Type B pancreatic cell (in vitro differentiated cells): Measurements from ENCODE around the gene TCF12. TPM values are rescaled to one million over a fixed set of nuclear protein-coding genes. Genes with fewer than 3 reads are reported as not detected.
A peak's percentile ranks its signal among the peaks of the same experiment; 100 is the strongest.

Source experiments
- DNase-seq: peaks from one replicate; pipeline ENCODE4 v3.0.0; 2021; ENCODE audit warnings: mixed read lengths; ENCODE audit not compliant: unreplicated experiment; ENCODE audit errors: extremely low spot score
- H3K27ac Mint-ChIP-seq: 2 replicates; pipeline ENCODE4 v1.8.0; 2021; ENCODE audit warnings: mild to moderate bottlenecking, mixed read lengths
- H3K27me3 Mint-ChIP-seq: 2 replicates; pipeline ENCODE4 v1.8.0; 2021; ENCODE audit warnings: mixed read lengths
- H3K36me3 Mint-ChIP-seq: 2 replicates; pipeline ENCODE4 v1.8.0; 2021; ENCODE audit warnings: mixed read lengths
- H3K4me1 Mint-ChIP-seq: one replicate; pipeline ENCODE4 v1.8.0; 2021; ENCODE audit warnings: mixed read lengths; ENCODE audit not compliant: unreplicated experiment
- H3K4me3 Mint-ChIP-seq: 2 replicates; pipeline ENCODE4 v1.8.0; 2021; ENCODE audit warnings: mild to moderate bottlenecking, mixed read lengths
- H3K9me3 Mint-ChIP-seq: 2 replicates; pipeline ENCODE4 v1.8.0; 2021; ENCODE audit warnings: mixed read lengths
- CTCF ChIP-seq: fragments of 200-600 bp; sonication (generic); conservative IDR thresholded peaks from 2 replicates; pipeline ENCODE4 v1.5.0; 2021; ENCODE audit warnings: antibody characterized with exemption, mild to moderate bottlenecking
- total RNA-seq: library from RNA; stranded (reverse); gene quantifications from 2 replicates; pipeline ENCODE4 v1.2.1, GENCODE V29; 2021; ENCODE audit warnings: low replicate concordance

Gene TCF12
- total RNA-seq, 1 donor from 2014 or later: 153 TPM

- Mint-ChIP-seq H3K27me3 (no peaks in the 10 kb centered on the region), H3K9me3 (no peaks in the 10 kb centered on the region), H3K4me1 (peaks cover 23% of the 10 kb centered on the region), H3K36me3 (peaks cover 3% of the 10 kb centered on the region), H3K4me3 (no peak overlapping the region), H3K27ac (no peak overlapping the region)
- no peak for DNase-seq
- TF ChIP-seq CTCF: no peak
These were observed 384.3 kb downstream of the TCF12 start for GRCh38 chr15:57302640-57303257.

GRCh38 chr15:57305009-57305408, 386.6 kb downstream of the TCF12 start:
- TF ChIP-seq CTCF: no peak
- Mint-ChIP-seq H3K27me3 (no peaks in the 10 kb centered on the region), H3K4me3 (peak overlapping the region; percentile 49), H3K27ac (no peak overlapping the region), H3K36me3 (no peaks in the 10 kb centered on the region), H3K9me3 (no peaks in the 10 kb centered on the region), H3K4me1 (peaks cover 7% of the 10 kb centered on the region)
- no peak for DNase-seq

GRCh38 chr15:57306161-57306943, 387.9 kb downstream of the TCF12 start:
- Mint-ChIP-seq H3K36me3 (no peaks in the 10 kb centered on the region), H3K4me3 (peak overlapping the region; percentile 83), H3K27ac (peak overlapping the region; percentile 25), H3K27me3 (no peaks in the 10 kb centered on the region), H3K9me3 (no peaks in the 10 kb centered on the region), H3K4me1 (peaks cover 7% of the 10 kb centered on the region)
- DNase-seq: peak; percentile 91
- TF ChIP-seq CTCF: peak; percentile 96

GRCh38 chr15:57306944-57307411, 388.5 kb downstream of the TCF12 start:
- no peaks in the 10 kb centered on the region for H3K9me3 Mint-ChIP-seq
- peak; percentile 55 for TF ChIP-seq CTCF
- no peaks in the 10 kb centered on the region for H3K27me3 Mint-ChIP-seq
- peaks cover 8% of the 10 kb centered on the region for H3K4me1 Mint-ChIP-seq
- H3K4me3 Mint-ChIP-seq: peak overlapping the region; percentile 83
- no peak for DNase-seq
- no peaks in the 10 kb centered on the region for H3K36me3 Mint-ChIP-seq
- H3K27ac Mint-ChIP-seq: no peak overlapping the region

- H3K4me1 Mint-ChIP-seq: peaks cover 11% of the 10 kb centered on the region
- TF ChIP-seq CTCF: no peak
- peak overlapping the region; percentile 83 for H3K4me3 Mint-ChIP-seq
- H3K27ac Mint-ChIP-seq: no peak overlapping the region
- DNase-seq: no peak
- no peaks in the 10 kb centered on the region for H3K27me3 Mint-ChIP-seq
- no peaks in the 10 kb centered on the region for H3K9me3 Mint-ChIP-seq
- H3K36me3 Mint-ChIP-seq: no peaks in the 10 kb centered on the region
These were observed 389.2 kb downstream of the TCF12 start for GRCh38 chr15:57307527-57308169.
